Activated CD4-positive, alpha-beta T cell treated with anti-CD3 and anti-CD28 coated beads, Interleukin-2, amount 50 U/mL, for 16 hours (primary cell): ENCODE measurements around the gene ARFGAP3.
"Not testable (repeated sequence)": the region's sequence is repeated elsewhere in the genome, so short reads cannot be mapped to it uniquely, and the experiment has no call there.

Experiments used
- DNase-seq: peaks from one replicate; pipeline ENCODE4 v3.0.0-alpha.2; 2020

Gene ARFGAP3

GRCh38 chr22:42763965-42764480, 93.0 kb downstream of the ARFGAP3 start:
- no peak for DNase-seq

GRCh38 chr22:42760806-42761565, 96.1 kb downstream of the ARFGAP3 start:
- DNase-seq: no peak

GRCh38 chr22:42758931-42759629, 98.0 kb downstream of the ARFGAP3 start:
- DNase-seq: no peak

DNA sequence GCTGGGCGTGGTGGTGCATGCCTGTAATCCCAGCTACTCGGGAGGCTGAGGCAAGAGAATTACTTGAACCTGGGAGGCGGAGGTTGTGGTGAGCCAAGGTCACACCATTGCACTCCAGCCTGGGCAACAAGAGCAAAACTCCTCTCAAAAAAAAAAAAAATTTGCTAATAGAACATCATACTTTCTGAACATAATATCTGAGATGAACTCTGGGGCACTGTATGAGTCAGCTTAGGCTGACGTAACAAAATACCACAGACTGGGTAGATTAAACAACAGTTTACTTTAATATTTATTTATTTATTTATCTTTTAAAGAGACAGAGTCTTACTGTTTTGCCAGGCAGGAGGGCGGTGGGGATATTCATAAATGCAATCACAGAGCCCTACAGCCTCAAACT, 101.5 kb downstream of the ARFGAP3 start:
- DNase-seq: not testable (repeated sequence)

DNA sequence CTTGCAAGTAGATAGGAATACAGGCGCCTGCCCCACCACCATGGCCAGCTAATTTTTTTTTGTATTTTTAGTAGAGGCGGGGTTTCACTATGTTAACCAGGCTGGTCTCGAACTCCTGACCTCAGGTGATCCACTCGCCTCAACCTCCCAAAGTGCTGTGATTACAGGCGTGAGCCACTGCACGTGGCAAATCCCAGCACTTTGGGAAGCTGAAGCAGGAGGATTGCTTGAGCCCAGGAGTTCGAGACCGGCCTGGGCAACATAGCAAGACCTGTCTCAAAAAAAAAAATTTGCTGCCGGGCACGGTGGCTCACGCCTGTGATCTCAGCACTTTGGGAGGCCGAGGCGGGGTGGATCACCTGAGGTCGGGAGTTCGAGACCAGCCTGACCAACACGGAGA, 102.0 kb downstream of the ARFGAP3 start:
- DNase-seq: not testable (repeated sequence)

DNA sequence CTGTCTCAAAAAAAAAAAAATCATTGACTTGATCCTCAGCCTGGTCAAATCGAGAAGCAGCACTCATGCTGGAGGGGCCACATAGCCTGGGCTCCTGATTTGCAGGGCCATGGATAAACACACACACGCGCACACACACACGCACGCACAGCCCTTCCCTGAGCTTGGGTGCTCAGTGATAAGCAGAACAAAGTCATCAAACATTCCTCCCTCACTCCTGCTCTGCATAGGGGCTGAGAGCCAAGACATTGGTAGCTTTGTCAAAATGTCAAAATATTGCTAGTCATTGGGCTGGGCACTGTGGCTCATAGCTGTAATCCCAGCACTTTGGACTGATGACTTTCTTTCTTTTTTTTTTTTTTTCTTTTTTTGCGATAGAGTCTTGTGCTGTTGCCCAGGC, 102.4 kb downstream of the ARFGAP3 start:
- DNase-seq: no peak

GRCh38 chr22:42752912-42753311, 104.2 kb downstream of the ARFGAP3 start:
- no peak for DNase-seq

DNA sequence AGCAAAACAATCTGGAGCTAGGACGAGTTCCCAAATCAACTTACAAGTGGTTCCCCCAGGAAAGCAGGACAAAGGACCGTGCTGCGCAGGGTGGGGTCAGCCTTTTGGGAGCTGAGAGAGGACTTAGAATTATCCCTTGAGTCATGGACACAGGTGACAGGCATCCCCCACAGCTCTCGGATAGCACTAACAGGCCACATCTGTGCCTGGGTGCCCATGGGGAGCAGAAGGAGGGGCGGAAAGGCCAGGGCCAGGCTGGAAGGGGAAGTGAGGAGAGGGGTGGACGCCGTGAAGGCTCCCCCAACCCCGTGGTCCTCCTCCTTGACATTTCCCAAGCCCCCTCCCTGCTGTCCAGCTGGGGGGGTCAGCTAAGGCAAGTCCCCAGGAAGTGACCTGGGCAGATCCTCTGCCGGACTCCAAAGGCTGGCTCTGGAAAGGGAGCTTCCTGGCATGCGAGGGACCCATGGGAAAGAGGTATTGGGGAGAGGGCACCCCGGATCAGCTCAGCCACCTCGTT, 104.8 kb downstream of the ARFGAP3 start:
- DNase-seq: no peak

- DNase-seq: not testable (repeated sequence)
Measured at GRCh38 chr22:42750421-42750820, 106.7 kb downstream of the ARFGAP3 start.

DNA sequence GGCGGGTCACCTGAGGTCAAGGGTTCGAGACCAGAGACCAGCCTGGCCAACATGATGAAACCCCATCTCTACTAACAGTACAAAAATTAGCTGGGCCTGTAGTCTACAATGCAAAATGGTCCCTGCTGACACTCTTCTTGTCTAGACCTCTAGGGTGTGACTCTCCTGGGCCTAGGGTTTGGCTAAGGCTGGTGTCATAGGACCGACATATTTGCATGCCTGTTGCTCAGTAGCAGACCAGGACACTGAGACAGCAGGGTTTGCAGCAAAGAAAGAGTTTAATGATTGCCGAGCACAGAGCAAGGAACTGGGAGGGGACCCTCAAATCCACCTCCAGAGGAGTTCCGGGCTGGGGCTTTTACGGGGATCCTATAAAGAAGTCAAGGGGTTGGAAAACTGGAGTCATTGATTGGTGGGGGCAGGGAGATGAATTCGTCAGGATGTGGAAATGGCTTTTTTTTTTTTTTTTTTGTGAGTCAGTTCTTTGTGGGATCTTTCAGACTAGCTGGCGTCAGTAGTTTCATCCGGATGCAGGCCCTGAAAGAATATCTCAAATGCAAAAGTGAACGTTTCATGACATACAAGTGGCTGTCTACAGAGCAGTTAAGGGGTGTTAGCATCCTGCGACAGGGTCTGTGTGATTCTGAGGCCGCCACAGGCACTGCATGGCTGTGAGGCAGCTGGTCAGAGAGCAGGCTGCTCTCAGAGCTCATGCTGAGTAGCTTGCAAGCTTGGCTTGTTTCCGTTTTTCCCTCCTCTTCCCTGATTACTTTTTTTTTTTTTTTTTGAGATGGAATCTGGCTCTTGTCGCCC, 109.2 kb downstream of the ARFGAP3 start:
- DNase-seq: no peak
